H1 (cell line): ENCODE results near the gene FBXL16. TPM values are rescaled to one million over a fixed set of nuclear protein-coding genes. Genes with fewer than 3 reads are reported as not detected.

Experiments
- CTCF ChIA-PET: fragments of 300-600 bp; sonication (Branson Sonifier 250); formaldehyde crosslinking; loops from one replicate; lab custom pipeline; 2021; ENCODE audit not compliant: partially characterized antibody; lab: Charles Lee
- POLR2A ChIA-PET: fragments of 300-600 bp; sonication (Branson Sonifier 250); formaldehyde crosslinking; loops from one replicate; lab custom pipeline; 2021; ENCODE audit warnings: inconsistent platforms; ENCODE audit not compliant: partially characterized antibody; lab: Charles Lee
- DNase-seq, 2 experiments: peaks; one replicate each; pipeline versions ENCODE4 v3.0.0 to v3.0.0-alpha.2; 2010 to 2022; ENCODE audit warnings: low spot score in 2 of 2, low read depth in 1 of 2, mixed read lengths in 1 of 2
- FAIRE-seq: peaks from 2 replicates; lab custom pipeline; 2011; peaks lifted over from hg19 to GRCh38; lab: Jason Lieb, UNC
- H2AFZ ChIP-seq: 2 replicates; pipeline ENCODE4 v1.8.1; 2012; ENCODE audit warnings: low read length, inconsistent platforms
- H2AK5ac ChIP-seq: 2 replicates; pipeline ENCODE4 v1.6.1; 2013; ENCODE audit warnings: low read depth, low read length
- H2BK120ac ChIP-seq: replicated peaks from 2 replicates; pipeline ENCODE3; 2013; ENCODE audit warnings: low read depth, low read length, inconsistent platforms
- H2BK12ac ChIP-seq: 2 replicates; pipeline ENCODE4 v1.6.1; 2013; ENCODE audit warnings: low read depth, low read length
- H2BK15ac ChIP-seq: 2 replicates; pipeline ENCODE4 v1.6.1; 2013; ENCODE audit warnings: low read length
- H2BK20ac ChIP-seq: 2 replicates; pipeline ENCODE4 v1.6.1; 2013; ENCODE audit warnings: low read length
- H2BK5ac ChIP-seq: 2 replicates; pipeline ENCODE4 v1.6.1; 2013; ENCODE audit warnings: low read depth, low read length
- H3K14ac ChIP-seq: 2 replicates; pipeline ENCODE4 v1.6.1; 2013; ENCODE audit warnings: inconsistent platforms; ENCODE audit not compliant: insufficient read length
- H3K18ac ChIP-seq: 2 replicates; pipeline ENCODE4 v1.6.1; 2013; ENCODE audit warnings: low read length; ENCODE audit errors: extremely low read depth
- H3K23ac ChIP-seq: 2 replicates; pipeline ENCODE4 v1.6.1; 2013; ENCODE audit warnings: inconsistent platforms; ENCODE audit not compliant: insufficient read length
- H3K23me2 ChIP-seq: 2 replicates; pipeline ENCODE4 v1.6.1; 2013; ENCODE audit warnings: low read depth, low read length
- H3K27ac ChIP-seq: 2 replicates; pipeline ENCODE4 v1.6.1; 2011; ENCODE audit warnings: low read depth, low read length, inconsistent platforms
- H3K27me3 ChIP-seq, 4 experiments: replicated peaks in 1 of 4; 1 replicate in 1 of 4; 2 replicates in 3 of 4; pipeline versions ENCODE4 v1.6.1 to v1.8.1; 2011 to 2013; ENCODE audit warnings: low read length in 3 of 4, mild to moderate bottlenecking in 3 of 4, inconsistent platforms in 2 of 4, mixed read lengths in 2 of 4, moderate library complexity in 1 of 4; ENCODE audit not compliant: control insufficient read depth in 3 of 4, insufficient read depth in 3 of 4; ENCODE audit errors: extremely low read depth in 1 of 4
- H3K36me3 ChIP-seq, 4 experiments: 2 replicates each; pipeline versions ENCODE4 v1.6.1 to v1.8.1; 2011 to 2013; ENCODE audit warnings: mild to moderate bottlenecking in 4 of 4, low read length in 3 of 4, moderate library complexity in 2 of 4, control low read depth in 1 of 4, inconsistent platforms in 1 of 4; ENCODE audit not compliant: insufficient read depth in 4 of 4, control insufficient read depth in 2 of 4
- H3K4ac ChIP-seq: replicated peaks from 2 replicates; pipeline ENCODE3; 2013; ENCODE audit warnings: low read length, low read depth, mixed read lengths, inconsistent platforms; ENCODE audit not compliant: insufficient read length
- H3K4me1 ChIP-seq, 4 experiments: replicated peaks in 1 of 4; 1 replicate in 1 of 4; 2 replicates in 3 of 4; pipeline versions ENCODE4 v1.6.1 to v1.8.1; 2011 to 2013; ENCODE audit warnings: low read length in 3 of 4, inconsistent platforms in 2 of 4, mixed read lengths in 1 of 4; ENCODE audit not compliant: insufficient read depth in 4 of 4, control insufficient read depth in 3 of 4
- H3K4me2 ChIP-seq, 2 experiments: 2 replicates each; pipeline versions ENCODE4 v1.6.1 to v1.8.1; 2011 to 2013; ENCODE audit warnings: low read depth in 2 of 2, low read length in 2 of 2, control low read depth in 1 of 2, inconsistent platforms in 1 of 2, mild to moderate bottlenecking in 1 of 2; ENCODE audit not compliant: insufficient read depth in 1 of 2
- H3K4me3 ChIP-seq, 4 experiments: fragments of 200-600, 300-600 bp in 1 of 4; sonication (generic), shearing (Covaris generic), sonication (Bioruptor Twin) in 1 of 4; 2 replicates each; pipeline versions ENCODE4 v1.5.1 to v1.8.1; 2011 to 2016; ENCODE audit warnings: low read length in 4 of 4, low read depth in 3 of 4, control low read depth in 2 of 4, inconsistent platforms in 2 of 4, mild to moderate bottlenecking in 2 of 4, mixed read lengths in 1 of 4, moderate library complexity in 1 of 4; ENCODE audit not compliant: insufficient read depth in 2 of 4; ENCODE audit errors: extremely low read depth in 1 of 4
- H3K56ac ChIP-seq: replicated peaks from 2 replicates; pipeline ENCODE3; 2013; ENCODE audit warnings: low read depth, mild to moderate bottlenecking, mixed read lengths, low read length, inconsistent platforms; ENCODE audit not compliant: insufficient read length
- H3K79me1 ChIP-seq: 2 replicates; pipeline ENCODE4 v1.6.1; 2013; ENCODE audit warnings: low read depth, low read length, control low read depth
- H3K79me2 ChIP-seq, 2 experiments: 2 replicates each; pipeline versions ENCODE4 v1.6.1 to v1.8.1; 2012 to 2013; ENCODE audit warnings: low read length in 2 of 2, mild to moderate bottlenecking in 2 of 2, inconsistent platforms in 1 of 2; ENCODE audit not compliant: insufficient read depth in 2 of 2, control insufficient read depth in 1 of 2
- H3K9ac ChIP-seq, 4 experiments: replicated peaks in 1 of 4; 1 replicate in 1 of 4; 2 replicates in 3 of 4; pipeline versions ENCODE4 v1.6.1 to v1.8.1; 2011 to 2013; ENCODE audit warnings: low read depth in 3 of 4, low read length in 3 of 4, control low read depth in 2 of 4, mild to moderate bottlenecking in 2 of 4, moderate library complexity in 2 of 4, inconsistent platforms in 1 of 4; ENCODE audit errors: extremely low read depth in 1 of 4
- H3K9me3 ChIP-seq, 2 experiments: 2 replicates each; pipeline versions ENCODE4 v1.6.1 to v1.8.1; 2012 to 2013; ENCODE audit warnings: mild to moderate bottlenecking in 2 of 2, moderate library complexity in 2 of 2, control low read depth in 1 of 2, inconsistent platforms in 1 of 2, low read depth in 1 of 2, low read length in 1 of 2, mixed read lengths in 1 of 2; ENCODE audit not compliant: insufficient read depth in 2 of 2
- H4K20me1 ChIP-seq, 2 experiments: replicated peaks in 1 of 2; 2 replicates each; pipeline versions ENCODE3 to v1.8.1; 2011 to 2013; ENCODE audit warnings: inconsistent platforms in 2 of 2, low read length in 2 of 2, mild to moderate bottlenecking in 1 of 2; ENCODE audit not compliant: insufficient read depth in 2 of 2, control insufficient read depth in 1 of 2
- H4K5ac ChIP-seq: 2 replicates; pipeline ENCODE4 v1.6.1; 2013; ENCODE audit warnings: low read length, low read depth, mixed read lengths, inconsistent platforms; ENCODE audit not compliant: insufficient read length
- H4K8ac ChIP-seq: 2 replicates; pipeline ENCODE4 v1.8.0; 2013; ENCODE audit warnings: mild to moderate bottlenecking, moderate library complexity, low read length, inconsistent platforms; ENCODE audit not compliant: insufficient read depth; ENCODE audit errors: extremely low read depth
- H4K91ac ChIP-seq: replicated peaks from 2 replicates; pipeline ENCODE3; 2013; ENCODE audit warnings: low read length, mixed read lengths, inconsistent platforms; ENCODE audit not compliant: insufficient read length
- ATF3 ChIP-seq: IDR thresholded peaks from 2 replicates; pipeline ENCODE4 v1.6.1; 2011; ENCODE audit warnings: low read depth, mild to moderate bottlenecking, low read length; ENCODE audit not compliant: insufficient read depth
- BCL11A ChIP-seq, 2 experiments: IDR thresholded peaks; one replicate each; pipeline ENCODE4 v1.6.1; 2011; ENCODE audit warnings: low read depth in 2 of 2, low read length in 2 of 2, mild to moderate bottlenecking in 2 of 2
- BRCA1 ChIP-seq: IDR thresholded peaks from 2 replicates; pipeline ENCODE4 v1.6.1; 2012; ENCODE audit warnings: low read depth, low read length, improper control_type of control experiment
- GTF2F1 ChIP-seq: IDR thresholded peaks from 2 replicates; pipeline ENCODE4 v1.6.1; 2012; ENCODE audit warnings: low read depth, low read length, improper control_type of control experiment, borderline replicate concordance
- HDAC6 ChIP-seq: IDR thresholded peaks from one replicate; pipeline ENCODE4 v1.7.1; 2012; ENCODE audit warnings: low read depth, mild to moderate bottlenecking, inconsistent platforms, low read length, moderate library complexity
- KDM1A ChIP-seq: fragments of 200-600, 300-600 bp; sonication (generic); IDR thresholded peaks from 2 replicates; pipeline ENCODE4 v1.7.1; 2016; ENCODE audit warnings: mild to moderate bottlenecking, low read length, borderline replicate concordance
- PHF8 ChIP-seq: fragments of 200-600 bp; sonication (generic); conservative IDR thresholded peaks from 2 replicates; pipeline ENCODE4 v1.7.1; 2012; ENCODE audit warnings: low read depth, mild to moderate bottlenecking, inconsistent platforms, low read length, moderate library complexity
- RBBP5 ChIP-seq: IDR thresholded peaks from 2 replicates; pipeline ENCODE4 v1.7.1; 2012; ENCODE audit warnings: low read depth, mild to moderate bottlenecking, inconsistent platforms, low read length, moderate library complexity, borderline replicate concordance
- RNF2 ChIP-seq: fragments of 200-900, 300-1000 bp; sonication (generic); IDR thresholded peaks from 2 replicates; pipeline ENCODE4 v1.7.1; 2016; ENCODE audit warnings: borderline replicate concordance, low read depth, mild to moderate bottlenecking, antibody characterized with exemption, low read length; ENCODE audit not compliant: poor library complexity, severe bottlenecking; ENCODE audit errors: missing control alignments
- SAP30 ChIP-seq: fragments of 300-600 bp; sonication (generic); IDR thresholded peaks from 2 replicates; pipeline ENCODE4 v1.7.1; 2012; ENCODE audit warnings: low read length, moderate library complexity, mild to moderate bottlenecking, inconsistent platforms; ENCODE audit not compliant: insufficient read depth, insufficient replicate concordance
- SP2 ChIP-seq: IDR thresholded peaks from 2 replicates; pipeline ENCODE4 v1.6.1; 2012; ENCODE audit warnings: mild to moderate bottlenecking, low read length, inconsistent platforms
- SP4 ChIP-seq: IDR thresholded peaks from 2 replicates; pipeline ENCODE4 v1.6.1; 2012; ENCODE audit warnings: low read length, inconsistent platforms
- WGBS, 2 experiments: shearing (Covaris generic) in 1 of 2; methylation state at CpG; one replicate each; pipeline versions ENCODE4 v1.1.6 to v1.1.7; 2013 to 2015; ENCODE audit warnings: low lambda C conversion rate in 2 of 2, mixed read lengths in 2 of 2, inconsistent platforms in 1 of 2, low coverage in 1 of 2, missing lambda C conversion rate in 1 of 2; ENCODE audit not compliant: insufficient replicate concordance in 2 of 2, insufficient coverage in 1 of 2, insufficient read length in 1 of 2; ENCODE audit errors: extremely low coverage in 1 of 2, missing lambda C conversion rate in 1 of 2; 5-methylcytosine and 5-hydroxymethylcytosine counted together
- polyA plus RNA-seq, 7 experiments: library from polyadenylated mRNA; depleted of rRNA in 3 of 7; stranded (reverse) in 5 of 7; unstranded in 2 of 7; fragments of >200 nt in 5 of 7; fragments of 200-250 nt in 2 of 7; gene quantifications; 1 replicate in 5 of 7; 2 replicates in 1 of 7; 4 replicates in 1 of 7; pipeline versions ENCODE4 v1.2.1 to v1.2.3, GENCODE V29; 2011 to 2013; ENCODE audit warnings: missing spikeins in 2 of 7, mixed read lengths in 2 of 7
- total RNA-seq: library from RNA; stranded (reverse); fragmentation: NEBNext Ultra II Directional; extraction: Animal tissue kit (Norgen Biotek cat#: 25700); gene quantifications from 2 replicates; pipeline ENCODE4 v1.2.1, GENCODE V29; 2021

The FBXL16 gene
- total and polyA plus RNA-seq, 2 of the 8 experiments (the other 6 are each of a cell fraction or from before 2014, with no cell fraction given), result 12.5 to 12.8 TPM

- H2AK5ac ChIP-seq, result no peak overlapping the region
- no peak overlapping the region for H3K23ac ChIP-seq
- no peak overlapping the region; the same call in 1 of the 2 replicates for H4K8ac ChIP-seq
- no peaks in the 10 kb centered on the region for H3K79me2 ChIP-seq
- no peak for FAIRE-seq
- H4K91ac ChIP-seq, result no peak overlapping the region
- no peaks in the 10 kb centered on the region for H3K79me1 ChIP-seq
- no peak overlapping the region for H3K9ac ChIP-seq
- H3K4me2 ChIP-seq, result no peak overlapping the region
- no peak for TF ChIP-seq GTF2F1
- TF ChIP-seq SP2, result no peak
- no peak for TF ChIP-seq SP4
- no peak for TF ChIP-seq HDAC6
- no peak for TF ChIP-seq BCL11A (IDR thresholded peaks at IDR 0.05; ENCODE audit: low read depth in 2 of 2, low read length in 2 of 2)
- no peak for TF ChIP-seq PHF8
- no peak for TF ChIP-seq BRCA1
- TF ChIP-seq ATF3, result no peak
- no peak for TF ChIP-seq RNF2
- TF ChIP-seq RBBP5, result no peak
- no peak for TF ChIP-seq SAP30
- no peak for TF ChIP-seq KDM1A
- TF ChIP-seq, all 59 proteins: peak for 0
- no peak overlapping the region for H3K18ac ChIP-seq
- no peak overlapping the region for H3K27ac ChIP-seq
- H3K9me3 ChIP-seq, result no peaks in the 10 kb centered on the region
- no peak overlapping the region for H2BK20ac ChIP-seq
- POLR2A ChIA-PET, result interaction anchor here (1.3 to 1.5 kb wide), 3 partner anchors 10 to 42 kb away, joined by 3 to 4 read pairs (median 4); partner anchors contain the start of genes CHTF18, MSLN and RPUSD1
- no peak overlapping the region for H2AFZ ChIP-seq
- no peak overlapping the region for H2BK120ac ChIP-seq
- no peaks in the 10 kb centered on the region for H4K20me1 ChIP-seq
- no peak overlapping the region for H2BK15ac ChIP-seq
- DNase-seq, result no peak
- no peak overlapping the region for H3K4me3 ChIP-seq
- H3K56ac ChIP-seq, result no peak overlapping the region
- H2BK12ac ChIP-seq, result no peak overlapping the region
- H2BK5ac ChIP-seq, result no peak overlapping the region
- H3K14ac ChIP-seq, result no peak overlapping the region
- H3K4ac ChIP-seq, result no peak overlapping the region
- peaks cover 1 to 7% (median 5%) of the 10 kb centered on the region in 4 experiments; a peak in 5 of 7 replicates for H3K4me1 ChIP-seq
- WGBS, 2 experiments, result 90% methylated on average over 13 of the region's 13 CpGs; no CpG with 5 or more reads in 1 of the 2 experiments
- CTCF ChIA-PET, result interaction anchor here (1.1 to 35.8 kb wide), 4 partner anchors 14 to 310 kb away, joined by 5 to 977 read pairs (median 52); partner anchors contain the start of genes ANTKMT, CCDC78, FBXL16 and HAGHL
- H3K36me3 ChIP-seq, result no peaks in the 10 kb centered on the region
- no peaks in the 10 kb centered on the region for H3K23me2 ChIP-seq
- no peak overlapping the region for H4K5ac ChIP-seq
- H3K27me3 ChIP-seq, result no peaks in the 10 kb centered on the region
Observed at GRCh38 chr16:746637-747036, 41.0 kb upstream of the FBXL16 start.
